ENCODE data around the gene RAB3GAP1.

- no peak for TF ChIP-seq CTCF (IDR thresholded peaks at IDR 0.05; ENCODE audit: insufficient read depth, low read depth, low read length)
- no peak for TF ChIP-seq EZH2 (IDR thresholded peaks at IDR 0.05; ENCODE audit: insufficient read depth, low read length)
Measured at GRCh38 chr2:135094508-135094907, 42.4 kb downstream of the RAB3GAP1 start.
